Naive B cell (primary cell): ENCODE measurements around the gene KIRREL3. TPM values are rescaled to one million over a fixed set of nuclear protein-coding genes. Genes with fewer than 3 reads are reported as not detected.
A peak's percentile ranks its signal among the peaks of the same experiment; 100 is the strongest.

Experiments used
- ATAC-seq, 2 donors: fragments of 150-1000 bp; cut with Tn5 transposase; 2 replicates each; pipeline ENCODE4 v1.10.0; 2021; ENCODE audit warnings: low read depth in 2 of 2, mild to moderate bottlenecking in 2 of 2, moderate library complexity in 2 of 2
- DNase-seq: peaks from one replicate; pipeline ENCODE4 v3.0.0; 2022
- H3K27ac Mint-ChIP-seq, 6 donors: one replicate each; pipeline ENCODE4 v1.8.0; 2020 to 2022; ENCODE audit warnings: mild to moderate bottlenecking in 6 of 6, mixed read lengths in 6 of 6, moderate library complexity in 5 of 6, inconsistent platforms in 2 of 6
- H3K27me3 Mint-ChIP-seq, 3 donors: one replicate each; pipeline ENCODE4 v1.8.0; 2021 to 2022; ENCODE audit warnings: mixed read lengths in 3 of 3, mild to moderate bottlenecking in 1 of 3
- H3K36me3 Mint-ChIP-seq, 2 donors: one replicate each; pipeline ENCODE4 v1.8.0; 2020 to 2022; ENCODE audit warnings: mixed read lengths in 2 of 2, inconsistent platforms in 1 of 2, mild to moderate bottlenecking in 1 of 2
- H3K4me1 Mint-ChIP-seq, 3 donors: one replicate each; pipeline ENCODE4 v1.8.0; 2020 to 2022; ENCODE audit warnings: mixed read lengths in 3 of 3, inconsistent platforms in 1 of 3, mild to moderate bottlenecking in 1 of 3, moderate library complexity in 1 of 3
- H3K4me3 Mint-ChIP-seq, 8 donors: one replicate each; pipeline ENCODE4 v1.8.0; 2020 to 2022; ENCODE audit warnings: mild to moderate bottlenecking in 8 of 8, mixed read lengths in 8 of 8, moderate library complexity in 8 of 8, inconsistent platforms in 2 of 8
- H3K9me3 Mint-ChIP-seq, 7 donors: one replicate each; pipeline ENCODE4 v1.8.0; 2020 to 2022; ENCODE audit warnings: mixed read lengths in 7 of 7, mild to moderate bottlenecking in 5 of 7, inconsistent platforms in 2 of 7, moderate library complexity in 1 of 7
- polyA plus RNA-seq, 6 donors: library from polyadenylated mRNA; unstranded; fragments of 300-500 nt; fragmentation: Illumina TruSeq; gene quantifications; one replicate each; pipeline ENCODE4 v1.2.3, GENCODE V29; 2021; ENCODE audit warnings: low read depth in 6 of 6

KIRREL3 gene
- polyA plus RNA-seq, 6 donors from 2014 or later = not detected

GRCh38 chr11:126467046-126467370 lies 533.6 kb downstream of the KIRREL3 start:
- ATAC-seq (no peak), DNase-seq (no peak)
- no peaks in the 10 kb centered on the region for H3K27me3 Mint-ChIP-seq
- peaks cover 0 to 1% (median 0%) of the 10 kb centered on the region in 7 donors for H3K9me3 Mint-ChIP-seq
- peaks cover 34 to 41% (median 36%) of the 10 kb centered on the region in 3 donors for H3K4me1 Mint-ChIP-seq
- H3K4me3 Mint-ChIP-seq = peak overlapping the region in 2 of 8 donors; percentile 27 to 74
- H3K27ac Mint-ChIP-seq = no peak overlapping the region
- H3K36me3 Mint-ChIP-seq = no peaks in the 10 kb centered on the region

GRCh38 chr11:126466236-126467045 lies 534.1 kb downstream of the KIRREL3 start:
- Mint-ChIP-seq H3K4me3 (peak overlapping the region in 7 of 8 donors; percentile 68 to 88 (median 81)), H3K9me3 (peaks cover 0 to 1% (median 0%) of the 10 kb centered on the region in 7 donors), H3K27me3 (no peaks in the 10 kb centered on the region), H3K27ac (peak overlapping the region in 2 of 6 donors; percentile 17 to 54), H3K36me3 (no peaks in the 10 kb centered on the region), H3K4me1 (peaks cover 34 to 41% (median 36%) of the 10 kb centered on the region in 3 donors)
- no peak for DNase-seq
- ATAC-seq = no peak

GRCh38 chr11:126465573-126466188 lies 534.9 kb downstream of the KIRREL3 start:
- DNase-seq = peak; percentile 51
- peak overlapping the region; percentile 20 to 88 (median 76) for H3K4me3 Mint-ChIP-seq
- H3K9me3 Mint-ChIP-seq = peaks cover 0 to 1% (median 0%) of the 10 kb centered on the region in 7 donors
- H3K36me3 Mint-ChIP-seq = no peaks in the 10 kb centered on the region
- peaks cover 34 to 41% (median 36%) of the 10 kb centered on the region in 3 donors for H3K4me1 Mint-ChIP-seq
- no peaks in the 10 kb centered on the region for H3K27me3 Mint-ChIP-seq
- H3K27ac Mint-ChIP-seq = peak overlapping the region in 5 of 6 donors; percentile 19 to 90 (median 54)
- peak; percentile 73 to 77 for ATAC-seq

DNA sequence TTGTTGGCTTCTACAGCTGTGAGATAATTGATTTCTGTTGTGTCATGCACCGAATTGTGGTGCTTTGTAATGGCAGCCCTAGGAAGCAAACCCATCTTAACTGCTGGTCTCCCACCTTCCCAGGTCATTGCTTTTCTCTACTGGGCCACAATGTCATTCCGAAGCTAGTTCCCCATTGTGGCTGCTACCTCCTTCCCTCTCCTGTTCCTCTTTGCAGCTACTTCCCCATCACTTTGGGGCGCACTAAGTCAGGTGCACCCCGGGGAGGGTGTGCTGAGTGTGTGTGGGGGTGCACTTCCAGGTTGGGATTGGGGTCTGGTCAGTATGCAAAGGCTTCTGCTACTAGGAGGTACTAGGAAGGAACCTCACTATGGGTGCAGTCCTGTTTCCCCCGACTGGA lies 535.8 kb downstream of the KIRREL3 start:
- H3K9me3 Mint-ChIP-seq = peaks cover 0 to 1% (median 0%) of the 10 kb centered on the region in 7 donors
- peak overlapping the region; percentile 20 to 88 (median 76) for H3K4me3 Mint-ChIP-seq
- peak; percentile 29 for DNase-seq
- peaks cover 0 to 4% (median 0%) of the 10 kb centered on the region in 3 donors for H3K27me3 Mint-ChIP-seq
- H3K36me3 Mint-ChIP-seq = no peaks in the 10 kb centered on the region
- ATAC-seq = peak; percentile 47 to 48
- peaks cover 35 to 41% (median 36%) of the 10 kb centered on the region in 3 donors for H3K4me1 Mint-ChIP-seq
- H3K27ac Mint-ChIP-seq = peak overlapping the region in 5 of 6 donors; percentile 2 to 76 (median 54)

DNA sequence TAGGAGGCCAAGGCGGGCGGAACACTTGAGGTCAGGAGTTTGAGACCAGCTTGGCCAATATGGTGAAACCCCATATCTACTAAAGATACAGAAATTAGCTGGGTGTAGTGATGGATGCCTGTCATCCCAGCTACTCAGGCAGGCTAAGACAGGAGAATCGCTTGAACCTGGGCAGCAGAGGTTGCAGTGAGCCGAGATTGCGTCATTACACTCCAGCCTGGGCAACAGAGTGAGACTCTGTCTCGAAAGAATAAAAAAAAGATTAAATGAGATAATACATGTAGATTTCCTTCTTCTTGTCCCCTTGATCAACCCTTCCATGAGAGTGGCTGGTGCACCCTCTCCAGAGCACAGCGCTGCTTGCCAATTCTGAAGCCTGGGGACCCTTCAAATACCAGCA lies 538.1 kb downstream of the KIRREL3 start:
- H3K9me3 Mint-ChIP-seq = peaks cover 0 to 1% (median 0%) of the 10 kb centered on the region in 7 donors
- H3K27ac Mint-ChIP-seq = no peak overlapping the region
- ATAC-seq (no peak), DNase-seq (no peak)
- H3K27me3 Mint-ChIP-seq = peaks cover 0 to 14% (median 0%) of the 10 kb centered on the region in 3 donors
- no peak overlapping the region for H3K4me3 Mint-ChIP-seq
- H3K36me3 Mint-ChIP-seq = no peaks in the 10 kb centered on the region
- H3K4me1 Mint-ChIP-seq = peaks cover 28 to 38% (median 36%) of the 10 kb centered on the region in 3 donors

GRCh38 chr11:126461996-126462395 lies 538.6 kb downstream of the KIRREL3 start:
- ATAC-seq (no peak), DNase-seq (no peak)
- Mint-ChIP-seq H3K4me1 (peaks cover 28 to 38% (median 32%) of the 10 kb centered on the region in 3 donors), H3K36me3 (no peaks in the 10 kb centered on the region), H3K4me3 (no peak overlapping the region), H3K9me3 (peaks cover 0 to 1% (median 0%) of the 10 kb centered on the region in 7 donors), H3K27me3 (peaks cover 0 to 14% (median 0%) of the 10 kb centered on the region in 3 donors), H3K27ac (peak overlapping the region in 1 of 6 donors; percentile 20)

DNA sequence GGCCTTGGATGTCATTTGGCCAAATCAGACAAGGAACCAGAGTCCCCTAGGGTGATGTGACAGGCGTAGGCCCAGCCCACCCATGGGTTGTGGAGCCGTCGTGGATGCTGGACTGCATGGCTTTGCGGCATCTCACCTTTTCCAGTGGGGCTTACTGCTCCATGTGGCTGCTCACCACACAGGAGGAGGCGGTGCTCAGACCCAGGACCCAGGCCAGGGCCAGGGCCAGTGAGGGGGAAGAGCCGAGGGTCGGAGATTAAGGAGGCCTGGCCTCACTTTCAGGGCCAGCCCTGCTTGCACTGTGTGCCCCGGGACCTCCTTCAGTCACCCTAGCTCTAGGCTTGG lies 539.5 kb downstream of the KIRREL3 start:
- Mint-ChIP-seq H3K4me1 (peaks cover 18 to 30% (median 23%) of the 10 kb centered on the region in 3 donors), H3K27me3 (peaks cover 0 to 14% (median 0%) of the 10 kb centered on the region in 3 donors), H3K4me3 (no peak overlapping the region), H3K9me3 (peaks cover 0 to 1% (median 0%) of the 10 kb centered on the region in 7 donors), H3K27ac (no peak overlapping the region), H3K36me3 (no peaks in the 10 kb centered on the region)
- no peak for ATAC-seq
- no peak for DNase-seq

DNA sequence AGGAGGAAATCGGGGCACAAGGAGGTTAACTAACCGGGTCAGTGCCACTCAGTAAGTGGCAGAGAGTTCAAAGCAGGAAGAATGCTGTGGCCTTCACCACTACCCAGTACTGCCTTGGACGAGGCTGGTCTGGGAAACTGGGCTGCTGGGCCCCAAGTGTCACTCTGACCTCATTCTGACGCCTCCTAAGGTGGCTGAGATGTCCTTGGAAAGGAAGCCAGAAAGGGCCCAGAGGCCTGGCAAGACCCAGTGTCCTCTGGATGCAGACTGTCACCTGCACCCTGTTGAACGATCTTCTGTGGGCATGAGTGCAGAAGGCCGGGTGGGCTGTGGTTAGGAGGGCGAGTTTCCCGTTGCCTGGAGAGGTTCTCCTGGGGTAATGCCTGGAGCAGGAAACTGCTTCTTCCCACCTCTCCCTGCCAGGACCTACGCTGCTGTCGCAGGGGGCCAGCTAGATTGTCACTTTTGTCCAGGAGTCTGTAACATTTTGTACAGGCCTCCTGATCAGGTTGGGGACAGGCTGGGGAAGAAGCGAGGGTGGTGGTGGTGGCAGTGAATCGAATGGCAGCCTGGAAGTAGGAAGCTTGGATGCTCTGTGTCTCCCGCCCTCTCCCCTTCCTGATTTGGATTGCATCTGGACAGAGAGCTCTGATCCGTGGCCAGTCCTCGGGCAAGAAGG lies 540.0 kb downstream of the KIRREL3 start:
- Mint-ChIP-seq H3K27ac (no peak overlapping the region), H3K36me3 (no peaks in the 10 kb centered on the region), H3K4me1 (peaks cover 13 to 25% (median 17%) of the 10 kb centered on the region in 3 donors), H3K9me3 (peaks cover 0 to 1% (median 0%) of the 10 kb centered on the region in 7 donors), H3K27me3 (peaks cover 0 to 14% (median 0%) of the 10 kb centered on the region in 3 donors), H3K4me3 (no peak overlapping the region)
- DNase-seq = no peak
- no peak for ATAC-seq

GRCh38 chr11:126459691-126460281 lies 540.8 kb downstream of the KIRREL3 start:
- no peak for ATAC-seq
- peaks cover 0 to 1% (median 0%) of the 10 kb centered on the region in 7 donors for H3K9me3 Mint-ChIP-seq

GRCh38 chr11:126457817-126458216 lies 542.8 kb downstream of the KIRREL3 start:
- no peak overlapping the region for H3K27ac Mint-ChIP-seq
- H3K36me3 Mint-ChIP-seq = no peaks in the 10 kb centered on the region
- no peaks in the 10 kb centered on the region for H3K9me3 Mint-ChIP-seq
- ATAC-seq = no peak
- no peak for DNase-seq
- H3K4me1 Mint-ChIP-seq = peaks cover 0 to 7% (median 0%) of the 10 kb centered on the region in 3 donors
- no peak overlapping the region for H3K4me3 Mint-ChIP-seq
- H3K27me3 Mint-ChIP-seq = peaks cover 0 to 14% (median 0%) of the 10 kb centered on the region in 3 donors

More at GRCh38 chr11:126459691-126460281, 540.8 kb downstream of the KIRREL3 start:
- H3K27ac Mint-ChIP-seq = no peak overlapping the region
- peaks cover 6 to 17% (median 10%) of the 10 kb centered on the region in 3 donors for H3K4me1 Mint-ChIP-seq
- H3K27me3 Mint-ChIP-seq = peaks cover 0 to 14% (median 0%) of the 10 kb centered on the region in 3 donors
- H3K4me3 Mint-ChIP-seq = no peak overlapping the region
- DNase-seq = no peak
- H3K36me3 Mint-ChIP-seq = no peaks in the 10 kb centered on the region

DNA sequence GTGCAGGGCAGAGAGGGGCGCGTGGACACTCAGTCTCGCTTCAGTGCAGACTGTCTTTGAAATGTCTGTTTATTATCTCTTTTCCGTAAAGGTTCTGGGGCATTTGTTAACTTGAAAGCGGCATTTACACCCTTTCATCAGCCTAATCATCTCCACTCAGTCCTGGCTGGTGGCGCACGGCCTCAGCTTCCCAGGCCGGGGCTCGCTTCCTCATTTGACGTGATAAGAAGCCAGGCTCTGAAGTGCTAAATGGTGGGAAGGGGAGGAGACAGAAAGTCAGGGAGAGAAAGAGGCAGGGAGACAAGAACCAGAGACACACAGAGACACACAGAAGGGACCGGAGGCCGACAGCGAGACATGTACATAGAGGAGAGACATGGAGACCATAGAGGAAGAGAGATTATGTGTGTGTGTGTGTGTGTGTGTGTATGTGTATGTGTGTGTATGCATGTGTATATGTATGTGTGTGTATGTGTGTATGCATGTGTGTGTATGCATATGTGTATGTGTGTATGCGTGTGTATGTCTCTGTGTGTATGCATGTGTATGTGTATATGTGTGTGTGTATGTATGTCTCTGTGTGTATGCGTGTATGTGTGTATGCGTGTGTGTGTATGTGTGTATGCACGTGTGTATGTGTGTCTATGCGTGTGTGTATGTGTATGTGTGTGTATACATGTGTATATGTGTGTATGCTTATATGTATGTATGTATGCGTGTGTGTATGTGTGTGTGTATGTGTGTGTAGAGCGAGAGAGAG lies 543.6 kb downstream of the KIRREL3 start:
- no peak for DNase-seq
- Mint-ChIP-seq H3K9me3 (no peaks in the 10 kb centered on the region), H3K4me1 (peaks cover 0 to 7% (median 0%) of the 10 kb centered on the region in 3 donors), H3K27ac (no peak overlapping the region), H3K27me3 (peaks cover 0 to 14% (median 0%) of the 10 kb centered on the region in 3 donors), H3K4me3 (no peak overlapping the region), H3K36me3 (no peaks in the 10 kb centered on the region)
- ATAC-seq = no peak

DNA sequence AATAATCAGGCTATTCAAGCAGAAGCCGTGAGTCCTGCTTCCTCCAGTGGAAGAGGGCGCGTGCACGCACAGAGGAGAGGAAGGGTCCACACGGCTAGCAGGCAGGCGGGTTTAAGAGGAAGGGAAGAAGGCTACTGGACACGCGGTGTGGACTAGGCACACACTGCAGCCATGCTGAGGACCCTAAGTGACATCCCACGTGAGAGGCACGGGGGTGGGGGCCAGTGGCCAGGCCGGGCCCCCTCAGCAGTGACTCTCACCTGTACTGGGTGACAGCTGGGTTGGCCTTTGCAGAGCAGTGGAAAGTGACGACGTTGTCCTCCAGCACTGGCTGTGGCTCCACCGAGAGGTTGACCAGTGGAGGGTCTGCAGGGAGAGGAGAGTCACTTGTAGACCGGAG lies 544.5 kb downstream of the KIRREL3 start:
- no peak for DNase-seq
- peaks cover 0 to under 1% (median 0%) of the 10 kb centered on the region in 7 donors for H3K9me3 Mint-ChIP-seq
- H3K4me1 Mint-ChIP-seq = peaks cover 0 to 7% (median 0%) of the 10 kb centered on the region in 3 donors
- H3K27ac Mint-ChIP-seq = no peak overlapping the region
- no peaks in the 10 kb centered on the region for H3K36me3 Mint-ChIP-seq
- ATAC-seq = no peak
- H3K27me3 Mint-ChIP-seq = peaks cover 0 to 14% (median 0%) of the 10 kb centered on the region in 3 donors
- no peak overlapping the region for H3K4me3 Mint-ChIP-seq
